ENCODE data around the gene NEK10.

The NEK10 gene

GRCh38 chr3:27244374-27244773, 124.8 kb downstream of the NEK10 start:
- no peak for DNase-seq (ENCODE audit: low read depth in 2 of 2)

- DNase-seq (ENCODE audit: low read depth in 2 of 2) = no peak
Observed at GRCh38 chr3:27239951-27240350, 129.2 kb downstream of the NEK10 start.

- DNase-seq (ENCODE audit: low read depth in 2 of 2) = no peak
Observed at GRCh38 chr3:27228805-27229204, 140.4 kb downstream of the NEK10 start.

GRCh38 chr3:27224197-27224596, 145.0 kb downstream of the NEK10 start:
- DNase-seq (ENCODE audit: low read depth in 2 of 2) = no peak

GRCh38 chr3:27221264-27221932, 147.8 kb downstream of the NEK10 start:
- DNase-seq (ENCODE audit: low read depth in 2 of 2) = no peak

GRCh38 chr3:27220166-27220565, 149.0 kb downstream of the NEK10 start:
- DNase-seq (ENCODE audit: low read depth in 2 of 2) = no peak

- no peak for DNase-seq (ENCODE audit: low read depth in 2 of 2)
Observed at GRCh38 chr3:27219127-27219845, 149.9 kb downstream of the NEK10 start.

- DNase-seq (ENCODE audit: low read depth in 2 of 2) = no peak
Observed at GRCh38 chr3:27216955-27217552, 152.1 kb downstream of the NEK10 start.

GRCh38 chr3:27216295-27216855, 152.8 kb downstream of the NEK10 start:
- no peak for DNase-seq (ENCODE audit: low read depth in 2 of 2)

- DNase-seq (ENCODE audit: low read depth in 2 of 2) = no peak
Observed at GRCh38 chr3:27213450-27213849, 155.7 kb downstream of the NEK10 start.

- DNase-seq (ENCODE audit: low read depth in 2 of 2) = no peak
Observed at GRCh38 chr3:27209617-27210264, 159.4 kb downstream of the NEK10 start.

GRCh38 chr3:27208961-27209616, 160.1 kb downstream of the NEK10 start:
- no peak for DNase-seq (ENCODE audit: low read depth in 2 of 2)

GRCh38 chr3:27202959-27203358, 166.2 kb downstream of the NEK10 start:
- DNase-seq (ENCODE audit: low read depth in 2 of 2) = no peak

GRCh38 chr3:27201492-27201891, 167.7 kb downstream of the NEK10 start:
- no peak for DNase-seq (ENCODE audit: low read depth in 2 of 2)

- no peak for DNase-seq (ENCODE audit: low read depth in 2 of 2)
Observed at GRCh38 chr3:27200721-27201489, 168.3 kb downstream of the NEK10 start.

GRCh38 chr3:27194861-27195483, 174.2 kb downstream of the NEK10 start:
- no peak for DNase-seq (ENCODE audit: low read depth in 2 of 2)

GRCh38 chr3:27193056-27193455, 176.1 kb downstream of the NEK10 start:
- DNase-seq (ENCODE audit: low read depth in 2 of 2) = no peak

- DNase-seq (ENCODE audit: low read depth in 2 of 2) = no peak
Observed at GRCh38 chr3:27186013-27186412, 183.2 kb downstream of the NEK10 start.

- no peak for DNase-seq (ENCODE audit: low read depth in 2 of 2)
Observed at GRCh38 chr3:27185231-27185989, 183.8 kb downstream of the NEK10 start.

- DNase-seq (ENCODE audit: low read depth in 2 of 2) = no peak
Observed at GRCh38 chr3:27184261-27184660, 184.9 kb downstream of the NEK10 start.
